CD4-positive, alpha-beta T cell (primary cell): ENCODE measurements around the gene DOCK9. TPM values are rescaled to one million over a fixed set of nuclear protein-coding genes. Genes with fewer than 3 reads are reported as not detected.

Source experiments
- ATAC-seq: fragments of 200-7000 bp; cut with Tn5 transposase; one replicate; pipeline ENCODE4 v1.10.0; 2022; ENCODE audit warnings: mild to moderate bottlenecking; ENCODE audit not compliant: poor library complexity
- CTCF ChIA-PET: fragments of 350-600 bp; sonication (Branson Sonifier 250); formaldehyde crosslinking; loops from one replicate; lab custom pipeline; 2021; ENCODE audit warnings: antibody characterized with exemption, inconsistent platforms; lab: Charles Lee
- POLR2A ChIA-PET: fragments of 350-600 bp; sonication (Branson Sonifier 250); formaldehyde crosslinking; loops from one replicate; lab custom pipeline; 2021; ENCODE audit warnings: antibody characterized with exemption, inconsistent platforms; lab: Charles Lee
- DNase-seq, 14 experiments: peaks; one replicate each; pipeline ENCODE4 v3.0.0-alpha.2; 2013 to 2020; ENCODE audit warnings: mixed read lengths in 2 of 14
- H3K27ac ChIP-seq, 2 donors: one replicate each; pipeline versions ENCODE4 v1.5.1 to v1.7.0; 2013; ENCODE audit warnings: low read length in 2 of 2, low read depth in 1 of 2, mild to moderate bottlenecking in 1 of 2
- H3K27me3 ChIP-seq, 2 experiments: 1 replicate in 1 of 2; 2 replicates in 1 of 2; pipeline versions ENCODE4 v1.6.1 to v1.7.0; 2013; ENCODE audit warnings: low read length in 2 of 2, control low read depth in 1 of 2, mild to moderate bottlenecking in 1 of 2, moderate library complexity in 1 of 2; ENCODE audit not compliant: insufficient read depth in 2 of 2, control insufficient read depth in 1 of 2
- H3K36me3 ChIP-seq: one replicate; pipeline ENCODE4 v1.6.1; 2013; ENCODE audit warnings: low read length, control low read depth; ENCODE audit not compliant: insufficient read depth
- H3K4me1 ChIP-seq: one replicate; pipeline ENCODE4 v1.6.1; 2013; ENCODE audit warnings: low read length, control low read depth; ENCODE audit not compliant: insufficient read depth
- H3K4me3 ChIP-seq: one replicate; pipeline ENCODE4 v1.5.1; 2013; ENCODE audit warnings: mild to moderate bottlenecking, low read length, moderate library complexity
- H3K9me3 ChIP-seq, 2 experiments: 1 replicate in 1 of 2; 2 replicates in 1 of 2; pipeline versions ENCODE4 v1.6.1 to v1.7.0; 2013; ENCODE audit warnings: low read length in 2 of 2, mild to moderate bottlenecking in 2 of 2, control low read depth in 1 of 2, moderate library complexity in 1 of 2; ENCODE audit not compliant: control insufficient read depth in 1 of 2, insufficient read depth in 1 of 2
- H3K27ac Mint-ChIP-seq: one replicate; pipeline ENCODE4 v1.8.0; 2020; ENCODE audit warnings: mixed read lengths
- H3K27me3 Mint-ChIP-seq: one replicate; pipeline ENCODE4 v1.8.0; 2021; ENCODE audit warnings: mixed read lengths
- H3K36me3 Mint-ChIP-seq: one replicate; pipeline ENCODE4 v1.8.0; 2021; ENCODE audit warnings: low read depth, mixed read lengths
- H3K4me1 Mint-ChIP-seq: one replicate; pipeline ENCODE4 v1.8.0; 2021; ENCODE audit warnings: low read depth, mixed read lengths
- H3K4me3 Mint-ChIP-seq: one replicate; pipeline ENCODE4 v1.8.0; 2020; ENCODE audit warnings: mild to moderate bottlenecking, mixed read lengths
- H3K9me3 Mint-ChIP-seq: one replicate; pipeline ENCODE4 v1.8.0; 2020; ENCODE audit warnings: mixed read lengths
- CTCF ChIP-seq: fragments of 200-600 bp; IDR thresholded peaks from one replicate; pipeline ENCODE4 v1.8.0; 2022; ENCODE audit warnings: antibody characterized with exemption, mild to moderate bottlenecking
- intact Hi-C, 2 experiments: fragments of 100-400 bp; cut with DNase I in 1 of 2; cut with micrococcal nuclease in 1 of 2; formaldehyde crosslinking; loops; one replicate each; pipeline versions ENCODE4 v1.15.1 to v1.9.0; 2023 to 2025; cut with DNase I, micrococcal nuclease
- total RNA-seq, 174 experiments: library from RNA in 2 of 174; stranded (reverse) in 2 of 174; gene quantifications; one replicate each; pipeline ENCODE4 v1.2.3 and lab custom pipeline; 2021 to 2026

Gene DOCK9
- total RNA-seq, 2 experiments from 2014 or later, result 76.3 to 79.3 TPM

- POLR2A ChIA-PET, result no interaction called here
- H3K4me1 Mint-ChIP-seq, result peaks cover 47% of the 10 kb centered on the region
Observed at GRCh38 chr13:98939660-98940191, 38.1 kb downstream of the DOCK9 start.

DNA sequence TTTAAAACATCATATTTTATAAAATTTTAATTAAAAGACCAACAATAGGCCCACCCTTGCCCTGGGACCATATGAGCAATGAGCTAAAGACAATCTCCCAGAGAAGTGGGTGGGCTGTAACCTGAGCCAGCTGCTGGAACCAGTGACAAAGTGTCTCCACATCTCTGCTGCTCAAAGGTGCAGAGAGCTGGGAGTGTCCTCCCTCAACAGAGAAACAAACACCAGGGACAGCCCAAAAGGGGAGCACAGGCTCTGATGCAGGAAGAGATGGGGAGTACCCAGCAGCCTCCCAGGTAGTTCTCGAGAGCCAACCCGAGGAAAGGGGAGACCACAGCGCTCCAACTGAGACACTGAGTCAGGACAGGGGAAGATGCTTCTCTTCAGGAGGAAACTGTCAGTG, 39.1 kb downstream of the DOCK9 start:
- H3K27me3 Mint-ChIP-seq, result no peaks in the 10 kb centered on the region
- H3K27ac Mint-ChIP-seq, result peak overlapping the region; percentile 4
- H3K36me3 Mint-ChIP-seq, result peaks cover 30% of the 10 kb centered on the region
- H3K36me3 ChIP-seq, result no peaks in the 10 kb centered on the region
- H3K9me3 ChIP-seq, result peaks cover 11% of the 10 kb centered on the region in 2 experiments
- POLR2A ChIA-PET, result no interaction called here
- TF ChIP-seq CTCF, result no peak
- no peaks in the 10 kb centered on the region for H3K27me3 ChIP-seq
- intact Hi-C loops, result no loop called here
- H3K4me3 Mint-ChIP-seq, result no peak overlapping the region
- no peak overlapping the region for H3K4me3 ChIP-seq
- peaks cover 7% of the 10 kb centered on the region for H3K4me1 ChIP-seq
- DNase-seq, result no peak
- peaks cover 47% of the 10 kb centered on the region for H3K4me1 Mint-ChIP-seq
- H3K27ac ChIP-seq, result no peak overlapping the region
- no peak for ATAC-seq
- H3K9me3 Mint-ChIP-seq, result peaks cover 3% of the 10 kb centered on the region
- CTCF ChIA-PET, result no interaction called here

More at GRCh38 chr13:98939660-98940191, 38.1 kb downstream of the DOCK9 start:
- intact Hi-C loops, result no loop called here
- Mint-ChIP-seq H3K27ac (peak overlapping the region; percentile 4), H3K27me3 (no peaks in the 10 kb centered on the region), H3K4me3 (no peak overlapping the region), H3K36me3 (peaks cover 21% of the 10 kb centered on the region), H3K9me3 (peaks cover 3% of the 10 kb centered on the region)
- no peak for DNase-seq
- no peak for ATAC-seq
- no peak overlapping the region for H3K27ac ChIP-seq
- no peaks in the 10 kb centered on the region for H3K36me3 ChIP-seq
- H3K27me3 ChIP-seq, result no peaks in the 10 kb centered on the region
- H3K4me3 ChIP-seq, result no peak overlapping the region
- H3K4me1 ChIP-seq, result peaks cover 7% of the 10 kb centered on the region
- CTCF ChIA-PET, result no interaction called here
- no peak for TF ChIP-seq CTCF
- H3K9me3 ChIP-seq, result peaks cover 3 to 6% of the 10 kb centered on the region in 2 experiments

GRCh38 chr13:98937911-98938381, 39.9 kb downstream of the DOCK9 start:
- CTCF ChIA-PET, result interaction anchor here (0.6 kb wide), 1 partner anchor 9 kb away, joined by 3 read pairs; no protein-coding TSS in a partner anchor

More at GRCh38 chr13:98937911-98938381, 39.9 kb downstream of the DOCK9 start:
- ATAC-seq (no peak), DNase-seq (no peak)
- Histone ChIP-seq H3K27ac (no peak overlapping the region), H3K27me3 (no peaks in the 10 kb centered on the region), H3K9me3 (peaks cover 11 to 13% of the 10 kb centered on the region in 2 experiments), H3K4me3 (no peak overlapping the region), H3K36me3 (no peaks in the 10 kb centered on the region), H3K4me1 (peaks cover 7% of the 10 kb centered on the region)
- Mint-ChIP-seq H3K9me3 (peaks cover 3% of the 10 kb centered on the region), H3K27ac (peak overlapping the region; percentile 4), H3K36me3 (peaks cover 39% of the 10 kb centered on the region), H3K4me3 (no peak overlapping the region), H3K4me1 (peaks cover 52% of the 10 kb centered on the region), H3K27me3 (no peaks in the 10 kb centered on the region)
- intact Hi-C loops, result no loop called here
- POLR2A ChIA-PET, result no interaction called here
- no peak for TF ChIP-seq CTCF
